ENCODE data around the gene ZNF619. TPM values are rescaled to one million over a fixed set of nuclear protein-coding genes. Genes with fewer than 3 reads are reported as not detected.
"Not testable (repeated sequence)": the region's sequence is repeated elsewhere in the genome, so short reads cannot be mapped to it uniquely, and the experiment has no call there.

ZNF619 gene
- polyA plus RNA-seq (2013, experiment 1 of 2; ENCODE audit: insufficient read length) = 2.2 TPM
- polyA plus RNA-seq (2013, experiment 2 of 2; ENCODE audit: insufficient read length) = 2.7 TPM

DNA sequence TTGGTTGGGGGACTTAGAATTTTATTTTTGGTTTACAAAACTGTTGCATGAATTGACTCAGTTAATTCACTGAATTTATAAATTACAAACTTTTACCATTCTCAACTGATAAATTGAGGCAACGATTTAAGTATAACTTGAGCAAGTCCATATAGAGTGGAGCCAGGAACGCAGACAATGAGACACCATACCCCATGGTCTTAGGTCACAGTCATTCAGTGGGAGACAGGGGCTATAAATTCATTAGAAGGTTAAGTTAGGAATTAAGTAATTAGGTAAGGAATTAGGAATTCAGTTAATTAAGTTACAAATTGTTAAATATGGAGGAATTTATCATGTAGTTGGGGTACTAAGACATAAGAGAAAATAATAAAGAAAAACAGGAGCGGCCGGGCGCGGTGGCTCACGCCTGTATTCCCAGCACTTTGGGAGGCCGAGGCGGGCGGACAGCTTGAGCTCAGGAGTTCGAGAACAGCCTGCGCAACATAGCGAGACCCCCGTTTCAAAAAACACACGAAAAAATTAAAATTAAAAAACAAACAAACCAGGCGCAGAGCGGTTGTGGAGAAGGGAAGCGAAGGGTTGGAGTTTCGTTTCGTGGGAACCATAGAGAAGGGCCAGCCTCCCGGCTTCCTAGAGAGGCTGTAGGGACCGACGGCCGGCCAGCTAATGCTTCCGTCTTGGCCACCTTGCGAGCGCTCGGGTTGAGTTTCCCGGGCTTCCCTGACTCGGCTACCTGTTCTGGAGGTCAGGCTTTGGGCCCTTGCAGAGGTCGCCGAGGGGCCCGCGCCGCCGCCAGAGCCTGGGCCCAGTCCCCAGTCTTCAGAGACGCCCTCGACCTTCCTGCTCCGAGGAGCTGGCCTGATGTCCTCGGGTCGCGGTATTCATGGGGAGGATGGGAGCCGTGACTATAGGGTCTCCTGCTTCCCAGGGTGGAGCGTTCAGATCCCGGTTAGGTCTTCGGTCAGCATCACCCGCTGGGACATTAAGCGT, at the start of gene ZNF619:
ZNF619 (plus strand) TSS at position 645 of the 993 bp plus-strand sequence. CDS start 858 bp downstream, outside the sequence.
- DNase-seq = peak; percentile 77

DNA sequence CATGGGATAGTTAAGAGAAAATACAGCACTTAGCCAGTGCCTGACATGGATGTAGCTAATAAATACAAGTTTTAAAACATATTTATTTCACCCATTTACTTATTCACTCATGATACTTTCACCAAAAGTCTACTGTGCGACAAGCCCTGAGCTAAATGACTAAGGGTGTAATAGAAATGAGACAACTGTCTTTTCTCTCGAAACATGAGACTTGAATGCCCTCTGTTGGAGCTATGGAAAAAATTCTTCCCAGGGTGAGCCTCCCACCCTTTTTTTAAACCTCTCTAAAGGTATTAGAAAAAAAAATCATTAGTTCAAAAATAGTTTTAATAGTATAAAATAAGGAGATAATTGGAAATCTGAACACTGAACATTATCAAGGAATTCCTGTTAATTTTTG, 44.1 kb upstream of the ZNF619 start:
- DNase-seq = no peak

DNA sequence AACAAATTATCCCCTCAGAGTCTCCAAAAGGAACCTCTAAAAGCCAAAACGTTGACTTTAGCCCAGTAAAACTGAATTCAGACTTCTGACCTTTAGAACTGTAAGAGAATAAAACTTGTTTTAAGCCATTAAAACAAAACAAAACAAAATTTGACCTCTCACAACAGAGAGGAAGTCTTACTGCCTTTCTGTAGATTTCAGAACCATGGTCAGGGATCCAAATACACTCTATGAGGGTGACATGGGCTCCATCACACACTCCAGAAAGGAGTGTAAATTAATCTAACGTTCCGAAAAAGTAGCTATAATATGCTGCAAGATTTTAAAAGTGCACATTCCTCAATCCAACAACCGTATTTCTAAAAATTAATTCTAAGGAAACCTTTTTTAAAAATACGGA, 39.0 kb upstream of the ZNF619 start:
- no peak for DNase-seq

DNA sequence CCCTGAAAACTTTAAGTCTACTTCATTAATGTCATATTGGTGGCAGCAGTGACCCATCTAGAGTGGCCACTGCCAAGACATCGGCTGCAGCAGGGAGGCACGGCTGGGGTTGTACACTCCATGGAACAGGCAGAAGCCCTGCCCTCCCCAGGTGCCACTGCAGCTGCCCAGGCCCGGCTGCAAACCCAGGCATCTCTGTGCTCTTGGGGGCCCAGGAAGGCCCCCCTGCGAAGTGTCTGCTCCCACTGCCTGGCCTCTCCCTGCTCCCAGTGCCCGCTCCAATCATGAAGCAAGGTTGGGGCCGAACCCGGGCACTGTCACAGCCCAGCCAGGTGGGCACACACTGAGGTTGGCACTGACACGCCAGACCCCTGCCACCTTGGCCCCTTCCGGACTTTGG, 31.9 kb upstream of the ZNF619 start:
- no peak for DNase-seq

DNA sequence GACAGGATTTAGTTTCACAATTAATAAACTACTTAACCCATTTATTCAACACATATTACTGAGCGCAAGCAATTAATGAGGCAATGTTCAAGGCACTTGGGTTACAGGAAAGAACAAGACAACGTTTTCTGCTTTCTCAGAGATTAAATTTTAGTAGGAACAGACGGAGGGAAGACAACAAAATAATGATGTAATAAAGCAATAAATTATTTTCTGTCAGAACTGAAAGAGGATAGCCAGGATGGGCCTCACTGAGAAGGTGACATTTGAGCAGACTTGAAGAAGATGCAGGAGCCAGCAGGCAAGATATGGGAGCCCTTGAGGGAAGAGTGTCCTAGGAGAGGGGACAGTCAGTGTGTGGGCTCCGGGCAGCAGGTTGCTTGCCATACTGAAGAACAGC, 31.0 kb upstream of the ZNF619 start:
- no peak for DNase-seq

DNA sequence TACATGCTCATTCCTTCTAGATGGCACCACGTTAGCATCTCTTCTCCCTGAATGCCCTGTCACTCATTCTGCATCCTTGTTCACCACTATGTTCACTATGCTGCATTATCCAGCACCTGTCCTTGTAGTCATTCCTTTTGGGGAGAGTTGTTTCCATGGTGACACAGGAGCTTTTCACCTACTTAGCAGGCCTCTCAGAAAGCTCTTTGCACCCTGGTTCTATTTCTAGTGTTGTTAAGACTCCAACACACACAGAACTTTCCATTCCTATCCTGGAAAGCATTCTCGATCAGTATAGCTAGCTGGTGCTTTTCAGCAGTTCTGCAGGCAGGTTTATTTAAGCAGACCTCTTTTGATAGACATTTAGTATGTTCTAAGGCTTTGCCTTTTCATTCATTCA, 26.5 kb upstream of the ZNF619 start:
- no peak for DNase-seq

DNA sequence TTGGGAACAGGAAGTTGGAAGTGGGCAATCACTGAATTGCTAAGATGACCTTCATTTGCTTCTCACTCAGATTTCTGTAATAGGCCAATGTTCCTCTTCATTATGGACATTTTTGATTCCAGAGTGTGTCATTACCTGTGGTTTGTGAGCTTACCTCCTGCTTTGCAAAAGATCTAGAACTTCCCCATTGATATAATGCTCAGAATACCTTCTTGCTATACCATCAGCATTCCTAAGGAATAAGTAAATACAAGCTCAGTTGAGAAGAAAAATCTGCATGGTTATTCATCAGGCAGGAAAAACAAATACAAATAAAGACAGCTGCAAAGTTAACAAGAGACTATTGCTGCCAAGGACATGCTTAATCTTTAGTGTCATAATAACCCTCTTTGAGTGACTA, 25.4 kb upstream of the ZNF619 start:
- DNase-seq = peak; percentile 6

DNA sequence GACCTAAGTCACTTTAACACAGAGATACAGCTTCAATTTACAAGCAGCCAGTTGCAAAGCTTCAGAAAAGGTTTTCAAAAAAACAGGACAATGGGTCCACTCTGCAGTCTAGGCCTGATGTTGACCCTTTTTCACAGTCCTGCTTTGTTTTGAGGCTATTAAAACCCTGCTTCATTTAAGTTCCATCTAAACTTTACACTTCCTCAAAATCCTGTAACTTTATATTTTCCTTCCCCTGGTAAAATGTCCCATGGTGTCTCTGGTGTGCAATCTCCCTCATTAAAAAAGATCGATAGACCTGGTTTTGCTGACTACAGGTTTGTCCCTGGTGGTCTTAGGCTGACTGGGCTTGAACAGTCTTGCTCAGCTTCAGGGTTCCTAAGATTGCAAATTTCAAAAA, 24.9 kb upstream of the ZNF619 start:
- DNase-seq = no peak

DNA sequence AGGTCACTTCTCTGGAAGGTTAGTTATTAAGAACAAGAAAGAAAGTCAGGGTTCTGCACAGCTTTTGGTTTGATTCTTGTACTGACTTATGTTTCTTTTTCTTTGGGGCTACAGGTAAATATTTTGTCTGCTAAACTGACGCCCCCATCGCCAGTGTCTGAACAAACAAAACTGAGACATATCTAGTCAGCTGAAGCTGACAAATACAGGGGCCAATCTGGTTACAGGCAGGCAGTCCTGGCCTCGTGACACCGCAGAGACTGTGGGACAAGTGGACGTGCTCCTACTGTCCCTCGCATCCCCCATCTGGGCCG, 24.4 kb upstream of the ZNF619 start:
- DNase-seq = no peak

DNA sequence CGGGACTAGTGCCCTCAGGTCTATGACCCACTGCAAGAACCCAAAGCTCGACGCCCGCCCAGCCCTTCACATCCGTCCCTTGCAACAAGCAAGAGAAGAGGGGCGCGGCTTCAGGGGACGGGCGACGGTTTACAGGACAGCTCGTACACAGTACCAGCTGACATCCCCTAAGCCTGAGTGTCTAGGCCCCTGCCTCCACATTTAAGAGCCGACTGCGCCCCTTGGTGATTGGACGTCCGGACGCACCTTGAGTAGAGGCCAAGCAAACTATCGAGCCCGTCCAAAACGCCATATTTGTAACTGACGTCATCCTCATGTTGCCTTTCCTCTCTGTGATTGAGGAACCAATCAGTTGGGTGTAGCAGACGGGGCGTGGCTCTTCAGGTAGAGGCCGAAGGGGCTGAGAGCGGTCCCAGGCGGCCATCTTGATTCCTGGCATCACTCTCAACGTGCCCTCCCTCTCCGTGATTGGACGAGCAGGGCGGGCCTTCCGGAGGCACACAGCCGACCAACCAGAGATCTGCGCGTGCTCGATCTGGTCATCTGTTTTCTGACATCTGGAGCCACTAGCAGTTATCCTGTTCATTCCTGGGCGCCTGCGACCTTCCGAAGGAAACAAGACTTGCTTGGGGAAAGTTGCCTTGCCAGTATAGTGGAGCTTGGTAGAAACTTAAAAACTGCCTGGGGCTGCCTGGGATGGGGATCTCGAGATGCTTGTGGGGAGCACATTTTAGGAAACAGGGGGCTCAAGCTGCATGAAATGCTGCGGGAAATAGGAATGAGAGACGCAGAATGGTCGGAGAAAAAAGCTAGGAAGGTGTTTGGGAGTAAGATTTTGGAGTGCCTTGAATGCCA, 23.8 kb upstream of the ZNF619 start:
- peak; percentile 98 for DNase-seq

DNA sequence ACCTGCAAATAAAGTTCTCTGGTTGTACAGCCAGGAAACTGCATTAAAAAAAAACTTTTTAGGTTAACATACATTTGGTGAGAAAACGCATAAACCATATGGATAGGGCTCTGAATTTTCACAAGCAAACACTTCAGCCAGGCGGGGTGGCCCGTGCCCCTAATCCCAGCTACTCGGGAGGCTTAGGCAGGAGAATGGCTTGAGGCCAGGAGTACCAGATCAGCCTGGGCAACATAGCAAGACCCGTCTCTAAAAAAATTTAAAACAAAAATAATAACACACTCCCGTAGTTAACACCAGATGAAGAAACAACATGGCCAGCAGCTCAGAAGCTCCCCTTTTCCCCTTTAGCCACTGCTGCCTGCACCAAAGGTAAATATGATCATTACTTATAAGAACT, 23.0 kb upstream of the ZNF619 start:
- no peak for DNase-seq

DNA sequence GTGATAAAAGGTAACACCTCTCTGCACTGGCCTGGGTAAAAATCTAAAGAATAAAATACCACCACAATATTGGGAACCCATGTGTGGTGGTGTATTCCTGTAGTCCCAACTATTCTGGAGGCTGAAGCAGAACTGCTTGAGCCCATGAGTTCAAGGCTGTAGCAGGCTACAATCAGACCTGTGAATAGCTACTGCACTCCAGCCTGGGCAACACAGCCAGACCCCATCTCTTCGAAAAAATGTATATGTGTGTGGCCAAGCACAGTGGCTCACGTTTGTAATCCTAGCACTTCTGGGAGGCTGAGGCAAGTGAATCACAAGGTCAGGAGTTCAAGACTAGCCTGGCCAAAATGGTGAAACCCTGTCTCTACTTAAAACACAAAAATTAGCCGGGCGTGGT, 21.6 kb upstream of the ZNF619 start:
- no peak for DNase-seq

DNA sequence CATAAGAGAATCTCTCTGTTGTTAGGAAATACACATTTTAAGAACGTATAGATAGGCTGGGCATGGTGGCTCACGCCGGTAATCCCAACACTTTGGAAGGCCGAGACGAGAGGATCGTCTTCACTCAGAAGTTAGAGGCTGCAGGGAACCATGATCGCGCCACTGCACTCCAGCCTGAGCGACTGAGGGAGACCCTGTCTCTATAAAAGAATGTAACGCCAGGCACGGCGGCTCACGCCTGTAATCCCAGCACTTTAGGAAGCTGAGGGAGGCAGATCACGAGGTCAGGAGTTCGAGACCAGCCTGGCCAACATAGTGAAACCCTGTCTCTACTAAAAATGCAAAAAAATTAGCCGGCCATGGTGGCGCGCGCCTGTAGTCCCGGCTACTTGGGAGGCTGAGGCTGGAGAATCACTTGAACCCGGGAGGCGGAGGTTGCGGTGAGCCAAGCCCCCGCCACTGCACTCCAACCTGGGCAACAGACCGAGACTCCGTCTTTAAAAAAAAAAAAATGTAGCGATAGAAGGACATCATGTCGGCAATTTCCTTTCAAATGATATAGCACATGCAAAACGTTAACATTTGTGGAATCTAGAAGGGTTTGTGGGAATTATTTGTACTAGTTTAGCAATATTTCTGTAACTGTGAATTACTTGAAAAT, 20.5 kb upstream of the ZNF619 start:
- DNase-seq = no peak

DNA sequence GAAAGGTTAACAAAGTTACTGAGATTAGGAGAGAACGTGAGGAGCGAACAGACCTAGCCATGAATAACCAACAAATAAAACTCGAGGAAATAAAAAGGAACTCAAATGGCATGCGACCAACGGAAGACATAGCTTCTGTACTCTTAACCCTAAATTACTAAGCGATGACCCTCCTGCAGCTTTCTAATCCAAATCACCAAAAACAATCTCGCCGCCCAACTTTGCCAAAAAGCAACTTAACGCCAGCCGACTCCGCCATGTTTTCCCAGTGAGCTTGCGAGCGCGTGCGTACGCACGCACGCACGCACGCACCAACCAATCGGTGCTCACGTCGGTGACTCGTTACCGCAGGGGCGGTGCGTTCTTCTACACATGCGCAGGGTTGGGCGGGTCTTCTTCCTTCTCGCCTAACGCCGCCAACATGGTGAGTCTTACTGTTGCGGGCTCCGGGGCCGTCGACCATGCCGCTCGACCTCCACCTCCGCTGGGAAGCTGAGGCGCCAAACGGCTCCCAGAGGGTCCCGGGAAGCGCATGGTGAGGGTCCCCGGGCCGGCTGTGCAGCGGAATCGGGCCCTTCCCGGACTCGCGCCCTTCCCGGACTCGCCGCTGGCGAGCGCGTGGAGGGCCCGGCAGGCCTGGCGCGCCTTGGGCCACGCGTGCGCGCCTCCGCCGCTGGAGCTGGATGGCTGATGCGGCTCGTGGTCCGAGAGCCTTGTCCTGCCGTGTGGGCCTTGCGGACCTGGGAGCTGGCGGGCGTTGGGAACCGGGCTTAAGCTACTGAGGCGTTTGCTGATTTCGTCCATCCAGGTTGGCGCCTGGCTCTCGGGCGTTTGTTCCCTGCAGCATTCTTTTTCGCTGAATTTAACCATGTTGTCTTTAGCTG, 19.7 kb upstream of the ZNF619 start, which contains the start of gene RPL14:
RPL14 (plus strand) TSS at position 400 of the 884 bp plus-strand sequence; CDS start at position 533, 133 bp downstream.
- DNase-seq = peak; percentile 96

DNA sequence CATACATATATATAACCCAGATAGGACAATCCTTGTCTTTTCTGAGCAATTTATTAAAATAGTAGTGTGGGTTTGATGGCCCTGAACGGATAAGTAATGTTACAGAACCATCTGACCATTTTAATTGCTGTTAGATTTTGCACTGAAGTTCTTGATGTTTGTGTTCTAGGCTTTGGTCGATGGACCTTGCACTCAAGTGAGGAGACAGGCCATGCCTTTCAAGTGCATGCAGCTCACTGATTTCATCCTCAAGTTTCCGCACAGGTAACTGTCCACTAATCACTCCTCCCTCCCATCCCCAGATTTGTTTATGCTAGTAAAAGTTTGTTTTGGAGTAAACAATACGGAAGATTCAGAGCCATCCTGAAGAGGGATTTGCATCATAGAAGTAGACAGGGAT, 18.4 kb upstream of the ZNF619 start:
- no peak for DNase-seq

DNA sequence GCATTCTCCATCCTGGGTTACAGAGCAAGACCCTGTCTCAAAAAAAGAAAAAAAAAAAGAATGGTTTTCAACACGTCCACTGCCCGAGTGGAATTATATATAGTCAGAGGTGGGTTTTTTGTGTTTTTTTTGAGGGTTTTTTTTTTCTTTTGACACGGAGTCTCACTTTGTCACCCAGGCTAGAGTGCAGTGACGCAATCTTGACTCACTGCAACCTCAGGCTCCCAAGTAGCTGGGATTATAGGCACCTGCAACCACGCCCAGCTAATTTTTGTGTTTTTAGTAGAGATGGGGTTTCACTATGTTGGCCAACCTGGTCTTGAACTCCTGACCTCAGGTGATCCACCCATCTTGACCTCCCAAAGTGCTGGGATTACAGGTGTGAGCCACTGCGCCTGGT, 16.4 kb upstream of the ZNF619 start:
- not testable (repeated sequence) for DNase-seq

DNA sequence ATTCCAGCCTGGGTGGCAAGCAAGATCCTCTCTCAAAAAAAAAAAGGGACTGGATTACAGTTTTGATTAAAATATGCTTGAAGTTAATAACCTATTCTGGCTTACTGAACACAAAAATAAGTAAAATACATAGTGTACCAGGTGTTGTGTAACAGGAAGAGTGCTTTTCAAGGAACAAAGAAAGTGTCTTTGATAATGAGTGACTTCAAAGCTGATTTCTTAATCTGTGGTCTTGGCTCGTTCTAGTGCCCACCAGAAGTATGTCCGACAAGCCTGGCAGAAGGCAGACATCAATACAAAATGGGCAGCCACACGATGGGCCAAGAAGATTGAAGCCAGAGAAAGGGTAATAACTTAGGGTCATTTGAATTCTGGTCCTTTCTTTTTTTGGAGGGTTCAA, 15.8 kb upstream of the ZNF619 start:
- DNase-seq = no peak

DNA sequence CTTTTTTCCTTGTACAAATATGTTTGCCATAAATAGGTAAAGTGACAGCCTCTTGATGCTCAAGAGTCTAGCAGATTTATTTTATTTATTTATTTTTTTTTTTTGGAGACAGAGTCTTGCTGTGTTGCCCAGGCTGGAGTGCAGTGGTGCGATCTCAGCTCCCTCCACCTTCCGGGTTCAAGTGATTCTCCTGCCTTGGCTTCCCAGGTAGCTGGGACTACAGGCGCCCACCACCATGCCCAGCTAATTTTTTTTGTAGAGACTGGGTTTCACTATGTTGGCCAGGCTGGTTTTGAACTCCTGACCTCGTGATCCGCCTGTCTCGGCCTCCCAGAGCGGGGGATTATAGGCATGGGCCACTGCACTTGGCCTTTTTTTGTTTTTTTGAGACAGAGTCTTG, 14.1 kb upstream of the ZNF619 start:
- DNase-seq = not testable (repeated sequence)

DNA sequence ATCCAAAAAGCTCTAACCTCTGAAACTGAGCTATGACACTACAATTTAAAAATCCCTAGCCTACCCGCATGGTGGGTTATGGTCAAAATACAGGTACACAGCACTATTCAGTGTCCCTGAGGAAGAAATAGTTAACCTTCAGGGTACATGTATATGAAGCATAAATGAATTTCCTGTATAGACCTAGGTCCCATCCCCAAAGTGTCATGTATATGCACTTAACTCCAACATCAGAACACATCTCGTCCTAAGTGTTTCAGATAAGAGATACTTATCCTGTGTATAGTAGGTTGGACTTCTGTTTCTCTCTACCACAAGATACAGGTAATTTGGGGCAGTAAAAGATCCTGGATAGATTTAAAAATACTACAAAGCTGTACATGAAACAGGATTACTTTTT, 13.3 kb upstream of the ZNF619 start:
- no peak for DNase-seq

DNA sequence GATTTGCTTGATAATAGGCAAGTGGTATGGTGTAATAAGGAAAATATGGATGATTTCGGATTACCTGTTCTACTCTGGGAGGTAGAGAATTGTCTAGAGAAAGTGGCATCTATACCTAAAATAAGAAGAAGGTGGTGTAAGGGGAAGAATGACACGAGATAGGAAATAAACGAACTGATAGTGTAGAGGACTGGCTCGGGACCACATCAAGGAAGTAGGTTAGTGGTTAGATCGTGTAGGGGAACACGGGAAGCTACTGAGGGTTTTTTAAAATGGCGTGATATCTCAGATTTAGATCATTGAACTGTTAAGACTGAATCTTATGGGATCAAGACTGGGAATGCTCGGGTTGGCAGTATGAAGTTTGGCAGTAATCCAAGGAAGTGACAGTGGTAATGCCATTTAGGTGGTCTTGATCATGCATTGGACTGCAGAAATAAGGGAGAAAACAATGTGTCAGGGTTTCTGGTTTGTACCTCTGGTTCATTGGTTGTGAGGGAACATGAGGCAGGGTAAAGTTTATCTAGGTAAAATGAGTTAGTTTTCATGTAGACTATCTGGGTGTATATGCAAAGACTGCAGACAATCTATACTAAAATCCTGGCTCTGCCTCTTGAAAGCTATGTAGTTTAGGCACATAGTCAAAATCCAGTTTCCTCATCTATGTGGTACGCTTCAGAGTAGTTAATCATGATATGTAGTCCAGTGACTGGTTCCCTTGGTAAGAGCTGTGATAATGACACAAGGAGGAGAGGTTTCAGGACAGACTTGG, 12.4 kb upstream of the ZNF619 start:
- no peak for DNase-seq

DNA sequence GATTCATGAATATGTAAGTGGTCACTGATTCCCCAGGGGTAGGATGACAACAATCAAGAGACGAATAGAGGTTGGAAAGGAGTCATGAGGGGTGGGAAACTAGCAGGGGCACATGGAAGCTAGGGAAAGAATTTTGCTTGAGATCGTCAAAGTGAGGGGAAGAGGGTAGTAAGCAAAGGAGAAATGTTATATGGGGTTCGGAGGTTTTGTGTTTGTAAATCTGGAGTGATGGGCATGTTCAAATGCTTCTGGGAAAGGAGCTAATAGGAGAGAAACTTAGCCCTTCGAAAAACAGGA, 11.9 kb upstream of the ZNF619 start:
- no peak for DNase-seq
